Stimulated activated CD8-positive, alpha-beta memory T cell treated with anti-CD3 and anti-CD28 coated beads, Interleukin-12 subunit alpha, Interleukin-12 subunit beta, amount 100 ng/mL, for 1 hour (primary cell): ENCODE results near the gene FYN.

Experiments
- DNase-seq: peaks from one replicate; pipeline ENCODE4 v3.0.0-alpha.2; 2020; ENCODE audit warnings: low read depth

FYN gene

GRCh38 chr6:111806561-111807497, 66.4 kb downstream of the FYN start:
- DNase-seq: no peak

- no peak for DNase-seq
These were observed 67.1 kb downstream of the FYN start for GRCh38 chr6:111806165-111806547.

DNA sequence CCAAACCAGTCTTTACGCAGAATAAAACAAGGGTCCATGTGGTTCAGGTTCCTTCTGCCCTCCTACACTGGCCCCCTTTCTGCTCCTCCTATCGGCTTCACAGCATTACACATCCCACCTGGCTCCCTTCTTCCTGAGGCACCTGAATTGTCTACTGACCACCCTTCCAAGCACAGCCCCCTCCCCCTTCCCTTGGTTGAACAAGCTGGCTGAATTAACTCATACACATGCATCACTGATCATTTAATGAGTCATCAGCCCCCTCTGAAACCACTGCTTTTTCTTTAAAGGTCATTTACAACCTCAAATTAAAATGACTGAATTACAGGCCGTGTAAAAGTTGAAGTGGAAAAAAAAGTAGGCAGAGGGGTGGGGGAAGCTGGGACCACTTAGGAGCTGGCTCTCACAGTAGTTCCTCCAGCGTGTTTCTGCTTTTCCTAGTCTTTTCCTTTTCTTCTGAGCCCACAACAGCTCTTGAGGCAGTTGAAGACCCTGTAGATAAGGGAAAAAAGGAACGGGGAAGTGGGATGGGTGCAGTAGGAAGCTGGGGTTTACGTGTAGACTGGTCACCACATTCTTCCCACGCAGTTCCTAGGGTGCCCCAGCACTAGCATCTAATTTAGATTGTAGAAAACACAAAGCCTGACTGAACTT, 67.6 kb downstream of the FYN start:
- DNase-seq: no peak

DNA sequence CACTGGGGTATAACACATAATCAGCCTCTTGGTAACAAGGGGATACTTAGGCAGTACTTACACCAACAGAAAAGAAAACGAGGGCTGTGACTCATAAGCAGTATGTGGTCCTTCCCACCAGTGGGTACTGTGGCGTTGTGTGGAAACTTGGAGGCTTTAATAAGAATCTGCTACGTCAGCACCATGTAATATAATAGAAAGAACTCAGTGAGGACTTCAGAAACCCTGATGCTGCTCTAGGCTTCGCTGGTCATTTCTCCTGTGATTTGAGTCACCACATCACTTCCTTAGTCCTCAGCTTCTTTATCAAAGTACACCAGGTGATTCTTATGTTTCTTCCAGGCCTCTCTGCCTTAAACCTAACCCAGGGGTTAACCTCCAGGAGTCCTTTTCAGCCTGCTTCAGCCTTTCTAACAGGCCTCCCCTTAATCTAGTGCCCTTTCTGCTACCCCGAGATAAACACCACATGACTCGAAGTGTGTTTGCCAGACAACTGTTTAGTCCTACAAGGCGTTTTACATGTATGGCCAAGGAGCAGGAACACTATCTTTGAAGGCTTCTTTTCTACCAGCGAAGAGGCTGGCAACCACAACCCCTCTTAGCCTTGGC, 68.5 kb downstream of the FYN start:
- DNase-seq: peak; percentile 61

DNA sequence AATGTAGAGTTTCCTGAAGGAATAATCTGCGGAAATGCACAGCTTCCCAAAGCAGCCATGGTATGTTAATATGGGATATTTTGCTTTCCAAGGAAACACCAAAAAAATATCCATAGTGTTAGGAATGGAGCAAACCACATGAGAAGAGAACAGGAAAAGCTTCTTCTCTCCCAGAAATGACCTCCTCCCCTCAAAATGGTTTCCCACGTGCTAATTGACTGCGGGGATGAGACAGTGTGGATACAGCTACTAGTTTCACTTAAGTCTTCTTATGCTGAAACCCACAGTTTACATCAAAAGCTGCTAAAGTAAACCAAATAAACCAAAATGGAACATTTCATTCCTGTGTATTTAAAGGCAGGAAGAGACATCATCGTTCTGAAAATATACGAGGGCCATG, 69.4 kb downstream of the FYN start:
- no peak for DNase-seq

- no peak for DNase-seq
These were observed 69.9 kb downstream of the FYN start for GRCh38 chr6:111803371-111803770.

GRCh38 chr6:111802720-111803330, 70.4 kb downstream of the FYN start:
- DNase-seq: no peak

DNA sequence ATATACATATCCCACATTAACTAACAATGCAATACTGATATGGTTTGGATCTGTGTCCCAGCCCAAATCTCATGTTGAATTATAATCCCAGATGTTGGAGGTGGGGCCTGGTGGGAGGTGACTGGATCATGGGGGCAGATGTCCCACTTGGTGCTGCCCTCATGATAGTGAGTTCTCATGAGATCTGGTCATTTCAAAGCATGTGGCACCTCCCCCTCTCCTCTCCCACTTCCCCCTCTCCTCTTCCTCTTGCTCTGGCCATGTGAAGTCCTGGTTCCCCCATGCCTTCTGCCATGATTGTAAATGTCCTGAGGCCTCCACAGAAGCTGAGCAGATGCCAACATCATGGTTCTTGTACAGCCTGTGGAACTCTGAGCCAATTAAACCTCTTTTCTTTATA, 71.2 kb downstream of the FYN start:
- no peak for DNase-seq

DNA sequence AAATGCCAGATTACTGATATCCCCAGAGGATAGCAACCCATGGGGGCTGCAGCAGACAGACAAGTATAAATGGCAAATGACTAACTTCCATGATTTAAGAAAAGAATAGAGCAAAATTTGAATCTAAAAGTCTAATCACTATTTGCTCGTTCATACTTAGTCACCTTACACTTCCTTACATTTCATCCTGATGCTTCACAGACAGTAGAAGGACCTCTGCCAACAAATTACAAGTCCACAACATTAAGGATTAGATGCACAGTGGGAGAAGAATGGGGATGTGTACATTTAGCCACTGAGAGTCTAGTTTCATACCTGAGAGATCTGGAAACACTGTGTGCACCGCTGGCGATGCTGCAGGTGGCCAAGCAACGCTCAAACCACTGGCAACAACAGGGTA, 72.4 kb downstream of the FYN start:
- no peak for DNase-seq

DNA sequence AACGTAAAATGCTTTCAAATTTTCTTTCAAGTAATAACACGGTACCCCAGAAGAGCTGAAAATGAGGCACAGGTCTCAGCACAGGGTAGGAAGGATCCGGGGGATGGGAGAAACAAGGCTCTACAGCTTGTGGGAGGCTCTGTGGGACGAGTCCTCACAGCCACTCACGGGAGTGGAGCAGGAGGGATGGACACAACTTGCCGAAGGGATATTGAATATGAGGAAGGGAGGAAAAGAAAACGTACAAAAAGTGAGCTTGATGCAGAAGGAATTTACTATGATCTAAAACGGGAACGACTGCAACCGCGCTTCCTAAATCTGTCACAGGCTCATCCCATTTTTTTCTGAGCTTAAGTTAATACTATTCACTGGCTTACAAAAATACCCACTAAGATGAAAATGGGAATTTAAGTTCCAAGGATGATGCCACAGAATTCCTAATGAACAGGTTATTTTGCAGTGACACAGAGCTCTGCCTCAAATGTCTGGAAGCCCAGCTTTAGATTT, 72.9 kb downstream of the FYN start:
- no peak for DNase-seq

DNA sequence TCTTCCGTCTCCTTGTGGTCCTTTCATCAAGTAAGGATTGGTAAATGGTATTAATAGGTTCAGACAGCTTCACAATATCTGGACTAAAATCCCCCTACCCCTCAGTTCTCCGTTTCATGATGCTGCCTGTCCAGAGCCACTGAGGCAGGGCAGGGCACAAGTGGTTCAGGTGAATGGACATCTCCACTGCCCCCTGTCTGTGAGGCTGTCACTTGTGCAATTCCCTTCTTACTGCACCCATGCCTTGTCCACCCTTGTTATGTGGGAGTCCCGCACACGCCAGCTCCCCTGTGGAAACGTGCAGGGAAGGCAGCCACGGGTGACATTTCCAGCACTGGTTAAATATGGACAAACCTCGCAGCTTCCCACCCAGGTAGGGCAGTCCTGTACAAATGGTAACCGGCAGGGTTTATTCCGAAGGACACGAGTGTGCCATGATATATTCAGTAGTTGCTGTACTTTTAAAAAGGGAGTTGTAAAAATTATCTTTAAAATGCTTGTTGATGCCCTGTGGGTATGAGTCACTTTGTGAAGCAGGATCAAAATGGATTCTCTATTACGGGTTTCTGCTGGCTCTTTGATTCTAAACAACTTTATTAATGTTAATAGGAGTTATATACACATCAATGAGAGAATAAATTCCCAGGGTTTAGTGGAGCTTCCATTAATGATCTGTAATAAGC, 73.5 kb downstream of the FYN start:
- no peak for DNase-seq

- no peak for DNase-seq
These were observed 74.9 kb downstream of the FYN start for GRCh38 chr6:111798281-111798725.

- no peak for DNase-seq
These were observed 76.8 kb downstream of the FYN start for GRCh38 chr6:111796310-111796918.

DNA sequence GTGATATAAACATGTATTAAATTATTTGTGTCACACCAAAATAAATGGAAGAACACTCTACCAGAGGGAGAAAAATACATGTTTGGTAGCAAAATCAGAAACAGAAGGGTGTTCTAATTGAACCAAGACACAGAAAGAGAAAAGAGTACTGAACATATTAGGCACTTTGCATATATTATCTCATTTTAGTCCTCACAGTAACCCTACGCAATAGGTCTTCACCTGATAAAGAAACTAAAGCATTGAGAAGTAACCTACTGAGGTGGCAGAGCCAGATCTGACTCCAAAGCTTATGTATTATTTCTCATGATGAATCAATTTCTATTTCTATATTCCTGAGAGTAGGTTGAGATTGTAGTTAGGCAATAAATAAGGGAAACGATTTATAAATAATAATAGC, 77.7 kb downstream of the FYN start:
- DNase-seq: no peak

DNA sequence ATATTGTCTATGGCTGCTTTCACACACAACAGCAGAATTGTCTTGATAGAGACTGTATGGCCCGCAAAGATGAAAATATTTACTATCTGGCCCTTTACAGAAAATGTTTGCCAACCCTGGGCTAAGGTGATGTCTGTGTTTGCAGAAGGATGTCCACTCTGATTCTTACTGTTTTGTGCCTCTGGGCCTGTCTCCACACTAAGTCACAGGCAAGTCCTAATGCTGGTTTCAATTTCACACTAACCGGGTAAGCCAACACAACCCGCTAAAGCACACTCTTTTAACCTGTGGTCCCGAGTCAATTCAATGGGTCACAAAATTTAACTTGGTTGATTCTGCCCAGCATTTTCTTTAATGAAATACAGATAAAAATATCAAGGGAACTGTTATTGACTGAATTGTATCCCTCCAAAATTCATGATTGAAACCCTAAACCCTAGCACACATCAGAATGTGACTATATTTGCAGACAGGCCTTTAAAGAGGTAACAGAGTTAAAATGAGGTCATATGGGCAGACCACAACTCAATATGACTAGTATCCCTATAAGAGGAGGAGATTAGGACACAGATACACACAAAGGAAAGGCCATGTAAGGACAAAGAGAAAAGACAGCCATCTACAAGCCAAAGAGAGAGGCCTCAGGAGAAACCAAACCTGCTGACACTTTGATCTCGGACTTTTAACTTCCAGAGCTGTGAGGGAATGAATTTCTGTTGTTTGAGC, 78.4 kb downstream of the FYN start:
- no peak for DNase-seq

GRCh38 chr6:111794300-111794699, 79.0 kb downstream of the FYN start:
- no peak for DNase-seq

DNA sequence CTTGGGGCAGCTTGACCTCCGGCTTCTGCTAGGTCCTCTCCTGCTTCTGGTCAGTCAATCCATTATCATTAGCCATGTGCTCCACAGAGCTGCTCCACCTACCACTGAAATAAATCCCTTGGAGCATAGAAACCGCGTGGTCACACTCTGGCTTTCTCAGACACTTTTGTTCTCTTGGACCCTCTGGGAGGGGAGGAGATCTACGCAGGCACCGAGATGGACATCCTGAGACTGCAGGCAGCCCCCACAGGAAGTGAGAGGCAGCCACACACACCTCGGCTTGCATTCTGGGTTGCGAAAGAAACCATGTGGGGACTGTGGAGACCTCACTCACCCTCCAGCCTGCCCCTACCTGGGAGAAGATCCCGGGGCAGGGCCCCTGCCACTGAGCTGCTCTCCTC, 79.5 kb downstream of the FYN start:
- no peak for DNase-seq

GRCh38 chr6:111792914-111793700, 80.1 kb downstream of the FYN start:
- DNase-seq: no peak

DNA sequence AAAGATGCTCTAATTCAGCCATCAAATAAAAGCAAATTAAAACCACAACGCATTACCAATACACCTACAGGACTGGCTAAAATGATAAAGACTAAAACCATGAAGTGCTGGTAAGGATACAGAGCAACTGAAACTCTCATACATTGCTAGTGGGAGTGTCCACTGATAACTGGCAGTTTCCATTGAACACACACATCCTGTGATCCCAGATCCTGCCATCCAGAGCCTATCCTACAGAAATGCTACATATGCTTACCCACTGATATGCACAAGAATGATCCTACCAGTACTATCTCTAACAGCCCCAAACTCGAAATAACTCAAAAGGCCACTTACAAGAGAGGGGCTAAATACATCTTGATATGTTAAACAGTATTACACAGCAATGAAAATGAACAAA, 81.0 kb downstream of the FYN start:
- DNase-seq: no peak

- no peak for DNase-seq
These were observed 81.8 kb downstream of the FYN start for GRCh38 chr6:111791415-111791814.
